ENCODE data around the gene FBLN1.

GRCh38 chr22:45579806-45580725, 77.4 kb downstream of the FBLN1 start:
- TF ChIP-seq EZH2 (IDR thresholded peaks at IDR 0.05; ENCODE audit: borderline replicate concordance, insufficient read depth, low read depth, low read length, poor library complexity, severe bottlenecking) (no peak), CTCF (IDR thresholded peaks at IDR 0.05) (no peak)

All from B cell (primary cell).